Activated CD8-positive, alpha-beta T cell treated with anti-CD3 and anti-CD28 coated beads for 36 hours (primary cell): ENCODE data around the gene HEYL. TPM values are rescaled to one million over a fixed set of nuclear protein-coding genes. Genes with fewer than 3 reads are reported as not detected.

Experiments used
- ATAC-seq: fragments of 200-7000 bp; cut with Tn5 transposase; one replicate; pipeline ENCODE4 v1.10.0; 2021; ENCODE audit warnings: mild to moderate bottlenecking, moderate library complexity
- CTCF ChIA-PET: fragments of 350-600 bp; sonication (Branson Sonifier 250); formaldehyde crosslinking; loops from one replicate; lab custom pipeline; 2021; ENCODE audit warnings: antibody characterized with exemption; lab: Charles Lee
- POLR2A ChIA-PET: fragments of 350-600 bp; sonication (Branson Sonifier 250); formaldehyde crosslinking; loops from one replicate; lab custom pipeline; 2021; ENCODE audit warnings: antibody characterized with exemption; lab: Charles Lee
- DNase-seq: peaks from one replicate; pipeline ENCODE4 v3.0.0-alpha.2; 2020
- H3K27ac Mint-ChIP-seq: one replicate; pipeline ENCODE4 v1.8.0; 2021; ENCODE audit warnings: mild to moderate bottlenecking, mixed read lengths
- H3K27me3 Mint-ChIP-seq: one replicate; pipeline ENCODE4 v1.8.0; 2021; ENCODE audit warnings: mixed read lengths
- H3K36me3 Mint-ChIP-seq: one replicate; pipeline ENCODE4 v1.8.0; 2021; ENCODE audit warnings: low read depth, mixed read lengths
- H3K4me1 Mint-ChIP-seq: one replicate; pipeline ENCODE4 v1.8.0; 2021; ENCODE audit warnings: low read depth, mixed read lengths
- H3K4me3 Mint-ChIP-seq: one replicate; pipeline ENCODE4 v1.8.0; 2021; ENCODE audit warnings: mild to moderate bottlenecking, moderate library complexity, mixed read lengths
- H3K9me3 Mint-ChIP-seq: one replicate; pipeline ENCODE4 v1.8.0; 2021; ENCODE audit warnings: mixed read lengths
- CTCF ChIP-seq: fragments of 200-600 bp; IDR thresholded peaks from one replicate; pipeline ENCODE4 v1.8.0; 2022; ENCODE audit warnings: antibody characterized with exemption, mild to moderate bottlenecking
- intact Hi-C: fragments of 100-400 bp; cut with micrococcal nuclease; formaldehyde crosslinking; loops from one replicate; pipeline ENCODE4 v1.10.0; 2022
- total RNA-seq, 2 experiments: library from RNA; stranded (reverse); gene quantifications; one replicate each; pipeline ENCODE4 v1.2.3, GENCODE V29; 2021

The HEYL gene
- total RNA-seq, 2 experiments from 2014 or later, result 0.07 TPM; not detected in 1

GRCh38 chr1:39657402-39657801 is 18.0 kb upstream of the HEYL start:
- Mint-ChIP-seq H3K27ac (no peak overlapping the region), H3K27me3 (peaks cover 10% of the 10 kb centered on the region), H3K9me3 (no peaks in the 10 kb centered on the region), H3K4me1 (peaks cover 11% of the 10 kb centered on the region), H3K36me3 (no peaks in the 10 kb centered on the region), H3K4me3 (no peak overlapping the region)
- CTCF ChIA-PET, result interaction anchor here (0.6 to 11.2 kb wide), 47 partner anchors 9 to 631 kb away, joined by 3 to 329 read pairs (median 6); partner anchors contain the start of genes HEYL, HPCAL4, NDUFS5 and NT5C1A
- intact Hi-C loops, result no loop called here
- DNase-seq, result no peak
- no peak for ATAC-seq
- POLR2A ChIA-PET, result interaction anchor here (1.1 to 1.9 kb wide), 5 partner anchors 10 to 82 kb away, joined by 3 to 4 read pairs (median 4); no protein-coding TSS in a partner anchor
- TF ChIP-seq CTCF, result no peak

- ATAC-seq (no peak), DNase-seq (no peak)
- peaks cover 10% of the 10 kb centered on the region for H3K27me3 Mint-ChIP-seq
- H3K27ac Mint-ChIP-seq, result no peak overlapping the region
- no peak overlapping the region for H3K4me3 Mint-ChIP-seq
- H3K4me1 Mint-ChIP-seq, result peaks cover 11% of the 10 kb centered on the region
- H3K36me3 Mint-ChIP-seq, result no peaks in the 10 kb centered on the region
- ChIA-PET CTCF (interaction anchor here (2.5 to 11.2 kb wide), 6 partner anchors 15 to 72 kb away, joined by 6 to 329 read pairs (median 41); partner anchors contain the start of genes HEYL and NT5C1A), POLR2A (interaction anchor here (1.9 kb wide), 1 partner anchor 11 kb away, joined by 4 read pairs; no protein-coding TSS in a partner anchor)
- intact Hi-C loops, result no loop called here
- H3K9me3 Mint-ChIP-seq, result no peaks in the 10 kb centered on the region
- no peak for TF ChIP-seq CTCF
Measured at GRCh38 chr1:39656391-39656790, 16.9 kb upstream of the HEYL start.

- DNase-seq (no peak), ATAC-seq (no peak)
- Mint-ChIP-seq H3K9me3 (no peaks in the 10 kb centered on the region), H3K27me3 (peaks cover 10% of the 10 kb centered on the region), H3K36me3 (no peaks in the 10 kb centered on the region), H3K4me3 (no peak overlapping the region), H3K27ac (no peak overlapping the region), H3K4me1 (peaks cover 11% of the 10 kb centered on the region)
- TF ChIP-seq CTCF, result no peak
- intact Hi-C loops, result no loop called here
- CTCF ChIA-PET, result interaction anchor here (0.8 to 11.2 kb wide), 7 partner anchors 12 to 71 kb away, joined by 3 to 329 read pairs (median 5); partner anchors contain the start of gene NT5C1A
- POLR2A ChIA-PET, result interaction anchor here (1.2 kb wide), 1 partner anchor 11 kb away, joined by 5 read pairs; no protein-coding TSS in a partner anchor
Measured at GRCh38 chr1:39655578-39656268, 16.3 kb upstream of the HEYL start.

- H3K27me3 Mint-ChIP-seq, result peaks cover 8% of the 10 kb centered on the region
- no peak for DNase-seq
- no peaks in the 10 kb centered on the region for H3K9me3 Mint-ChIP-seq
- CTCF ChIA-PET, result interaction anchor here (0.6 to 11.2 kb wide), 22 partner anchors 16 to 299 kb away, joined by 3 to 329 read pairs (median 4); partner anchors contain the start of gene NT5C1A
- no peaks in the 10 kb centered on the region for H3K36me3 Mint-ChIP-seq
- intact Hi-C loops, result no loop called here
- POLR2A ChIA-PET, result interaction anchor here (1.6 kb wide), 1 partner anchor 12 kb away, joined by 3 read pairs; no protein-coding TSS in a partner anchor
- H3K27ac Mint-ChIP-seq, result no peak overlapping the region
- no peak for ATAC-seq
- H3K4me3 Mint-ChIP-seq, result no peak overlapping the region
- no peak for TF ChIP-seq CTCF
- H3K4me1 Mint-ChIP-seq, result peaks cover 11% of the 10 kb centered on the region
Measured at GRCh38 chr1:39654291-39654690, 14.8 kb upstream of the HEYL start.
